ENCODE data around the gene SUPT6H.

SUPT6H gene

DNA sequence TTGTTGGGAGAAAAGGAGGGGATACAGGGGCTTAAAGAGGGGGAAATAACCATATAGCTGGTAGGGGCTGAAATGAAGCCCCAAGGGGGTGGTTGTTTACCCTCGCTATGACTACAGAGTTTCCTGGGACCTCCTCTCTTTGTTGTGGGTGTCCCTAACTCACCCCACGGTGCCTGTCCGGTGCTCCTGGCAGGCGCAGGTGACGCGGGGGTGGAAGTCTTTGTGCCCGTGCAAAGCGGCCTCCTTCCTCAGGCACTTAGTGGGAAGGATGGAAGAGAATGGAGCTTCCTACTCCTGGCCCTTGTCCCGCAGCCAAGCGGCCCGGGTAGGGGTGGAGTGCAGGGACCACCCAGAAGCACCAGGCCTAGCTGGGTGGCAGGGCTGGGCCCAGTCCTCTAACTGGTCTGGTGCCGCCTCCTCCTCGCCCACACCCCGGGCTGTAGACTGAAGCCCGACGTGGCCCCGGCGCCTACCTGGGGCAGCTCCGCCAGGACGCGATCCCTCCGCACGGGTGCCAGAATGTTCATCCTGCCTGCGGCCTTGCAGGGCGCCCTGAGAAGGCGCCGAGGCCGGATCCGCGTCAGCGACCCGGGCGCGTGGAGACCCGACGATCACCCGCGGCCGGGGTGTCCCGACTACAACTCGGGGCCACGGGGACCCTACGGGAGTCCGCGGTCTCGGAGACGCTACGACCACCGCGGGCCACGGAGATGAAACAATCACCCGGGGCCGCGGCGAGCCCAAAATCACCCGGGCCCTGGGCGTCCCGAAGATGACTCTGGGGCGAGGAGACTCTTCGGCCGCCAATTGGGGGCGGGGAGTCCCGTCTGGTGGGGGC, 55.0 kb downstream of the SUPT6H start:
- no peaks in the 10 kb centered on the region for H3K9me3 ChIP-seq (ENCODE audit: control insufficient read depth, insufficient read depth, low read depth, low read length)
- CTCF ChIA-PET: interaction anchor here (0.6 to 2.6 kb wide), 10 partner anchors 10 to 400 kb away, joined by 3 to 16 read pairs (median 4); partner anchors contain the start of genes BLTP2, NEK8 and TLCD1
- peak overlapping the region; percentile 67 for H3K4me3 ChIP-seq (ENCODE audit: low read depth, low read length)
- peaks cover 11% of the 10 kb centered on the region for H3K4me1 ChIP-seq (ENCODE audit: control insufficient read depth, insufficient read depth, low read length)
- peak overlapping the region; percentile 95 for H3K27ac ChIP-seq (ENCODE audit: extremely low read depth, low read depth, low read length)
- POLR2A ChIA-PET: interaction anchor here (0.8 to 3.7 kb wide), 8 partner anchors 10 to 118 kb away, joined by 3 to 38 read pairs (median 4); partner anchors contain the start of genes NEK8 and TLCD1
- peaks cover 23 to 59% of the 10 kb centered on the region in 2 experiments; a peak in 2 of 3 replicates for H3K36me3 ChIP-seq (ENCODE audit: control insufficient read depth in 2 of 2, insufficient read depth in 1 of 2, low read length in 2 of 2)
- TF ChIP-seq SP3 (tag by site-specific recombination; IDR thresholded peaks at IDR 0.05) (no peak; the same call in 1 of the 2 replicates), ZNF416 (tag by site-specific recombination; IDR thresholded peaks at IDR 0.05) (no peak), SALL2 (tag by site-specific recombination; IDR thresholded peaks at IDR 0.05; ENCODE audit: borderline replicate concordance) (no peak), MZF1 (tag by site-specific recombination; IDR thresholded peaks at IDR 0.05; ENCODE audit: borderline replicate concordance) (no peak), ZNF610 (tag by site-specific recombination; IDR thresholded peaks at IDR 0.05; ENCODE audit: borderline replicate concordance) (no peak), ZNF23 (tag by site-specific recombination; IDR thresholded peaks at IDR 0.05; ENCODE audit: borderline replicate concordance) (no peak), KLF16 (tag by site-specific recombination; IDR thresholded peaks at IDR 0.05) (no peak), PRDM1 (tag by site-specific recombination; IDR thresholded peaks at IDR 0.05) (no peak), ZBTB8A (tag by site-specific recombination; IDR thresholded peaks at IDR 0.05) (peak; percentile 86), ZNF561 (tag by site-specific recombination; IDR thresholded peaks at IDR 0.05; ENCODE audit: borderline replicate concordance) (no peak), MEIS1 (CRISPR knock-in tag; IDR thresholded peaks at IDR 0.05; ENCODE audit: borderline replicate concordance) (no peak), GLIS1 (tag by site-specific recombination; IDR thresholded peaks at IDR 0.05) (no peak), ZNF132 (tag by site-specific recombination; IDR thresholded peaks at IDR 0.05; ENCODE audit: borderline replicate concordance) (no peak), ZNF571 (tag by site-specific recombination; IDR thresholded peaks at IDR 0.05) (no peak), ZNF354C (tag by site-specific recombination; IDR thresholded peaks at IDR 0.05; ENCODE audit: borderline replicate concordance, low read depth) (no peak), ZNF221 (tag by site-specific recombination; IDR thresholded peaks at IDR 0.05; ENCODE audit: borderline replicate concordance) (no peak), WT1 (tag by site-specific recombination; IDR thresholded peaks at IDR 0.05) (no peak), ZNF292 (tag by site-specific recombination; IDR thresholded peaks at IDR 0.05; ENCODE audit: borderline replicate concordance, low read depth) (no peak), ZNF544 (tag by site-specific recombination; IDR thresholded peaks at IDR 0.05) (no peak), SCRT2 (tag by site-specific recombination; IDR thresholded peaks at IDR 0.05) (no peak), ZNF530 (tag by site-specific recombination; IDR thresholded peaks at IDR 0.05; ENCODE audit: low read depth) (no peak), ZNF558 (tag by site-specific recombination; IDR thresholded peaks at IDR 0.05) (no peak), GFI1B (tag by site-specific recombination; IDR thresholded peaks at IDR 0.05) (no peak), ZBTB21 (tag by site-specific recombination; IDR thresholded peaks at IDR 0.05) (no peak), HIC1 (tag by site-specific recombination; IDR thresholded peaks at IDR 0.05) (peak; percentile 55; the same call in 1 of the 2 replicates), ZNF202 (tag by site-specific recombination; IDR thresholded peaks at IDR 0.05; ENCODE audit: borderline replicate concordance) (no peak), ZNF266 (tag by site-specific recombination; IDR thresholded peaks at IDR 0.05; ENCODE audit: low read depth) (no peak)
- TF ChIP-seq, protein P1, sequence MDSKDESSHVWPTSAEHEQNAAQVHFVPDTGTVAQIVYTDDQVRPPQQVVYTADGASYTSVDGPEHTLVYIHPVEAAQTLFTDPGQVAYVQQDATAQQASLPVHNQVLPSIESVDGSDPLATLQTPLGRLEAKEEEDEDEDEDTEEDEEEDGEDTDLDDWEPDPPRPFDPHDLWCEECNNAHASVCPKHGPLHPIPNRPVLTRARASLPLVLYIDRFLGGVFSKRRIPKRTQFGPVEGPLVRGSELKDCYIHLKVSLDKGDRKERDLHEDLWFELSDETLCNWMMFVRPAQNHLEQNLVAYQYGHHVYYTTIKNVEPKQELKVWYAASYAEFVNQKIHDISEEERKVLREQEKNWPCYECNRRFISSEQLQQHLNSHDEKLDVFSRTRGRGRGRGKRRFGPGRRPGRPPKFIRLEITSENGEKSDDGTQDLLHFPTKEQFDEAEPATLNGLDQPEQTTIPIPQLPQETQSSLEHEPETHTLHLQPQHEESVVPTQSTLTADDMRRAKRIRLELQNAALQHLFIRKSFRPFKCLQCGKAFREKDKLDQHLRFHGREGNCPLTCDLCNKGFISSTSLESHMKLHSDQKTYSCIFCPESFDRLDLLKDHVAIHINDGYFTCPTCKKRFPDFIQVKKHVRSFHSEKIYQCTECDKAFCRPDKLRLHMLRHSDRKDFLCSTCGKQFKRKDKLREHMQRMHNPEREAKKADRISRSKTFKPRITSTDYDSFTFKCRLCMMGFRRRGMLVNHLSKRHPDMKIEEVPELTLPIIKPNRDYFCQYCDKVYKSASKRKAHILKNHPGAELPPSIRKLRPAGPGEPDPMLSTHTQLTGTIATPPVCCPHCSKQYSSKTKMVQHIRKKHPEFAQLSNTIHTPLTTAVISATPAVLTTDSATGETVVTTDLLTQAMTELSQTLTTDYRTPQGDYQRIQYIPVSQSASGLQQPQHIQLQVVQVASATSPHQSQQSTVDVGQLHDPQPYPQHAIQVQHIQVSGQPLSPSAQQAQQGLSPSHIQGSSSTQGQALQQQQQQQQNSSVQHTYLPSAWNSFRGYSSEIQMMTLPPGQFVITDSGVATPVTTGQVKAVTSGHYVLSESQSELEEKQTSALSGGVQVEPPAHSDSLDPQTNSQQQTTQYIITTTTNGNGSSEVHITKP (tag by site-specific recombination; IDR thresholded peaks at IDR 0.05): no peak
- TF ChIP-seq, protein P2, sequence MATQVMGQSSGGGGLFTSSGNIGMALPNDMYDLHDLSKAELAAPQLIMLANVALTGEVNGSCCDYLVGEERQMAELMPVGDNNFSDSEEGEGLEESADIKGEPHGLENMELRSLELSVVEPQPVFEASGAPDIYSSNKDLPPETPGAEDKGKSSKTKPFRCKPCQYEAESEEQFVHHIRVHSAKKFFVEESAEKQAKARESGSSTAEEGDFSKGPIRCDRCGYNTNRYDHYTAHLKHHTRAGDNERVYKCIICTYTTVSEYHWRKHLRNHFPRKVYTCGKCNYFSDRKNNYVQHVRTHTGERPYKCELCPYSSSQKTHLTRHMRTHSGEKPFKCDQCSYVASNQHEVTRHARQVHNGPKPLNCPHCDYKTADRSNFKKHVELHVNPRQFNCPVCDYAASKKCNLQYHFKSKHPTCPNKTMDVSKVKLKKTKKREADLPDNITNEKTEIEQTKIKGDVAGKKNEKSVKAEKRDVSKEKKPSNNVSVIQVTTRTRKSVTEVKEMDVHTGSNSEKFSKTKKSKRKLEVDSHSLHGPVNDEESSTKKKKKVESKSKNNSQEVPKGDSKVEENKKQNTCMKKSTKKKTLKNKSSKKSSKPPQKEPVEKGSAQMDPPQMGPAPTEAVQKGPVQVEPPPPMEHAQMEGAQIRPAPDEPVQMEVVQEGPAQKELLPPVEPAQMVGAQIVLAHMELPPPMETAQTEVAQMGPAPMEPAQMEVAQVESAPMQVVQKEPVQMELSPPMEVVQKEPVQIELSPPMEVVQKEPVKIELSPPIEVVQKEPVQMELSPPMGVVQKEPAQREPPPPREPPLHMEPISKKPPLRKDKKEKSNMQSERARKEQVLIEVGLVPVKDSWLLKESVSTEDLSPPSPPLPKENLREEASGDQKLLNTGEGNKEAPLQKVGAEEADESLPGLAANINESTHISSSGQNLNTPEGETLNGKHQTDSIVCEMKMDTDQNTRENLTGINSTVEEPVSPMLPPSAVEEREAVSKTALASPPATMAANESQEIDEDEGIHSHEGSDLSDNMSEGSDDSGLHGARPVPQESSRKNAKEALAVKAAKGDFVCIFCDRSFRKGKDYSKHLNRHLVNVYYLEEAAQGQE (tag by site-specific recombination; IDR thresholded peaks at IDR 0.05): 0 out of 2 replicates have a peak, but pooled peaks have one; percentile 8
